Astrocyte (in vitro differentiated cells and primary cell): Measurements from ENCODE around the gene PACS2.

ENCODE experiments used
- EZH2 ChIP-seq: IDR thresholded peaks from 2 replicates; pipeline ENCODE4 v1.6.1; 2012; ENCODE audit warnings: mild to moderate bottlenecking, low read length, inconsistent platforms; ENCODE audit not compliant: insufficient read depth
- TF ChIP-seq, protein P1 (sequence below): IDR thresholded peaks from 2 replicates; pipeline ENCODE4 v1.5.1; 2011; ENCODE audit warnings: low read depth, mild to moderate bottlenecking, inconsistent platforms, low read length, moderate library complexity; ENCODE audit not compliant: insufficient read depth

DNA sequence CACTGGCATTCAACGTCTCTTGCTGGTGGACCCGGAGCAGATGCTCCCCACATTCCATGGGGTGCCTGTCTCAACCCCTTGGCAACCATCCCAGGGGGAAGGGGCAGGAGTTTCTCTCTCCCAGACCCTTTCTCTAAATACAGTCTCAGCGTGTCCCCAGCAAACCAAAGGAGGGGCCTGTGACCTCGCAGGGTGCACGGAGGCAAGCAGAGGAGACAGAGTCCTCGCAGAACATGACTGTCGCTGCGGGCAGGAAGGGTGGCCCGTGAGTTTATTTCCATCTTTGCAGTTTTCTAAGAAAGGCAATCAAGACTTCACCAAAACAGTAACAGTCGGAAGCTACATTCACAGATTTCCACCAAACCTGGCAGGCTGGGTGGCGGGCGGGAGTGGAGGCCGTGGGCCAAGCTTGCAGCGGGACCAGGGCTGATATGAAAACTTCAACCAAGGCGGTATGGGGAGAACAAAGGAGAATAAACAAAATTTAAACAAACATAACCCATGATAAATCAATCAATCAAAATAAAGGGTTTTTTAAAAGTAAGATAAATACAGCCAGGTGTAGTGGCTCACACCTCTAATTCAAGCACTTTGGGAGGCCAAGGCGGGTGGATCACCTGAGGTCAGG, 32.3 kb upstream of the PACS2 start:
- TF ChIP-seq, protein P1, sequence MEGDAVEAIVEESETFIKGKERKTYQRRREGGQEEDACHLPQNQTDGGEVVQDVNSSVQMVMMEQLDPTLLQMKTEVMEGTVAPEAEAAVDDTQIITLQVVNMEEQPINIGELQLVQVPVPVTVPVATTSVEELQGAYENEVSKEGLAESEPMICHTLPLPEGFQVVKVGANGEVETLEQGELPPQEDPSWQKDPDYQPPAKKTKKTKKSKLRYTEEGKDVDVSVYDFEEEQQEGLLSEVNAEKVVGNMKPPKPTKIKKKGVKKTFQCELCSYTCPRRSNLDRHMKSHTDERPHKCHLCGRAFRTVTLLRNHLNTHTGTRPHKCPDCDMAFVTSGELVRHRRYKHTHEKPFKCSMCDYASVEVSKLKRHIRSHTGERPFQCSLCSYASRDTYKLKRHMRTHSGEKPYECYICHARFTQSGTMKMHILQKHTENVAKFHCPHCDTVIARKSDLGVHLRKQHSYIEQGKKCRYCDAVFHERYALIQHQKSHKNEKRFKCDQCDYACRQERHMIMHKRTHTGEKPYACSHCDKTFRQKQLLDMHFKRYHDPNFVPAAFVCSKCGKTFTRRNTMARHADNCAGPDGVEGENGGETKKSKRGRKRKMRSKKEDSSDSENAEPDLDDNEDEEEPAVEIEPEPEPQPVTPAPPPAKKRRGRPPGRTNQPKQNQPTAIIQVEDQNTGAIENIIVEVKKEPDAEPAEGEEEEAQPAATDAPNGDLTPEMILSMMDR: no peak
- no peak for TF ChIP-seq EZH2
